ENCODE data around the gene SMAD5.

- no peak for TF ChIP-seq CTCF (IDR thresholded peaks at IDR 0.05)
- TF ChIP-seq EZH2 (IDR thresholded peaks at IDR 0.05): no peak
Measured at GRCh38 chr5:136202469-136203205, 70.0 kb downstream of the SMAD5 start.

Data from neural progenitor cell (in vitro differentiated cells).